ENCODE measurements around the gene PEAK1. TPM values are rescaled to one million over a fixed set of nuclear protein-coding genes. Genes with fewer than 3 reads are reported as not detected.
"Not testable (repeated sequence)": the region's sequence is repeated elsewhere in the genome, so short reads cannot be mapped to it uniquely, and the experiment has no call there.

The PEAK1 gene
- polyA plus RNA-seq, 2 of the 4 experiments (the other 2 are of a cell fraction), result 7.5 to 13.7 TPM

DNA sequence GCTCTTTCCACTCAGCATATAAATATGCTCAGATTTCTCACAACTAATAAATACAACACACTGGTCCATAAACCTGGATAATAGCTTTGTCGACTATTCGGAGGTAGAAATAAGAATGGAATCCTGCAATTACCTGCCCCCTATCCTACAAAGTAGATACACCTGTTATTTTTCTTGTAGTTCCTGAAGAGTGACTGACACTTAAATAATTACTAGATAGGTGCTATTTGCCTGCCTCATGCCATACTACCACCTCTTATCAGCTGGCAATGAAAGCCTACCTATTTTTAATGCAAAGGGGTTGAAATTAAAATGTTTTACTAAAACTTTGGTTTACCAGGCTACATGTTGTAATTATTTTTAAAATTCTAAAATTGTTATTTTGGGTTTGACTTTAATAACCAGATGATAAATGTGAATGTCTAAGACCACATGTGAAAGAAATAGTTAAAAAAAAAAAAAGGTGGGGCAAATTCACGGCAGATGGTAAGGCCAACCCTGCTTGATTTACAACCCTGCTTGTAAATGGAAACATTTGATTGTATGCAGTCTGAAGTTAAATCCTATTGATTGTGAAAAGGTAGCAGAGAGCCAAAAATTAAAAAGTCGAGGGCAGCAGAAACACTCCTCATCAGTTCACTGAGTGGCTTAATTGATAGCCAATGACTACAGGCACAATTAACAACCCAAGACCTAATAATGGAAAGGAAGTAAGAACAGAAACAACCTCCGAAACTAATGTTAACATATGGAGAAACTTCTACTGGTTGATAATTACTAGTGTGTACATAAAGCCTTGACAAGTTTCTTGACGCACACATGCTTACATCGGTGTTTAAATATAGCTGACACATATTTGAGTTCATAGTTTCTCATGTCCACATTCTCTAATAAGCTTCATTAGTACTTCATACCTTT lies 8.9 kb downstream of the PEAK1 start:
- POLR2A ChIA-PET, result no interaction called here
- H3K4me3 ChIP-seq, result no peak overlapping the region
- no peak for FAIRE-seq

DNA sequence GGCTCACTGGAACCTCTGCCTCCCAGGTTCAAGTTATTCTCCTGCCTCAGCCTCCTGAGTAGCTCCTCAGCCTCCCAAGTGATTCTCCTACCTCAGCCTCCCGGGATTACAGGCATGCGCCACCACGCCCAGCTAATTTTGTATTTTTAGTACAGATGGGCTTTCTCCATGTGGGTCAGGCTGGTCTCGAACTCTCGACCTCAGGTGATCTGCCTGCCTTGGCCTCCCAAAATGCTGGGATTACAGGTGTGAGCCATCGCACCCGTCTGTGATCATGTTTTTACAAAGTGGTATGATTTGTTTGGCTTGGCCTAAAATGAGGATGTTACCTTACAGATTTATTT lies 9.8 kb downstream of the PEAK1 start:
- WGBS (ENCODE audit: missing lambda C conversion rate), result 90% methylated on average over 7 of the region's 7 CpGs
- H3K27ac ChIP-seq; H3K4me3 ChIP-seq; DNase-seq (ENCODE audit: low read depth in 1 of 2, low spot score in 1 of 2); H3K4me1 ChIP-seq; FAIRE-seq; ATAC-seq; POLR2A ChIA-PET; H3K9me3 ChIP-seq; H3K4me2 ChIP-seq: not testable (repeated sequence)
- CTCF ChIA-PET, result interaction anchor here (0.6 to 1.6 kb wide), 4 partner anchors 9 to 87 kb away, joined by 3 to 5 read pairs (median 4); no protein-coding TSS in a partner anchor

More for the DNA sequence above, 8.9 kb downstream of the PEAK1 start:
- CTCF ChIA-PET, result interaction anchor here (0.6 to 1.6 kb wide), 5 partner anchors 8 to 953 kb away, joined by 3 to 5 read pairs (median 5); partner anchors contain the start of gene HMG20A
- TF ChIP-seq ESRRA (IDR thresholded peaks at IDR 0.05; ENCODE audit: borderline replicate concordance, low read length) (no peak), TP53 (CRISPR knock-in tag; IDR thresholded peaks at IDR 0.05) (no peak), GATA3 (IDR thresholded peaks at IDR 0.05; ENCODE audit: borderline replicate concordance) (no peak), CBX2 (IDR thresholded peaks at IDR 0.05; ENCODE audit: borderline replicate concordance, low read depth) (no peak), CHD4 (IDR thresholded peaks at IDR 0.05; ENCODE audit: borderline replicate concordance) (no peak), CBX8 (IDR thresholded peaks at IDR 0.05) (no peak), SMC3 (IDR thresholded peaks at IDR 0.05) (no peak), JUNB (IDR thresholded peaks at IDR 0.05) (no peak), HEYL (CRISPR knock-in tag; IDR thresholded peaks at IDR 0.05) (no peak), KDM1A (IDR thresholded peaks at IDR 0.05; ENCODE audit: low read depth) (no peak), NPAS2 (CRISPR knock-in tag; IDR thresholded peaks at IDR 0.05; ENCODE audit: borderline replicate concordance) (no peak), FOSB (CRISPR knock-in tag; IDR thresholded peaks at IDR 0.05) (no peak), HDAC2 (IDR thresholded peaks at IDR 0.05) (no peak), POLR2AphosphoS2 (conservative IDR thresholded peaks at IDR 0.05; ENCODE audit: low read length) (no peak), RFX5 (IDR thresholded peaks at IDR 0.05) (no peak)
- TF ChIP-seq, protein P1, sequence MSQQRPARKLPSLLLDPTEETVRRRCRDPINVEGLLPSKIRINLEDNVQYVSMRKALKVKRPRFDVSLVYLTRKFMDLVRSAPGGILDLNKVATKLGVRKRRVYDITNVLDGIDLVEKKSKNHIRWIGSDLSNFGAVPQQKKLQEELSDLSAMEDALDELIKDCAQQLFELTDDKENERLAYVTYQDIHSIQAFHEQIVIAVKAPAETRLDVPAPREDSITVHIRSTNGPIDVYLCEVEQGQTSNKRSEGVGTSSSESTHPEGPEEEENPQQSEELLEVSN (IDR thresholded peaks at IDR 0.05; ENCODE audit: borderline replicate concordance, low read depth), result no peak
- TF ChIP-seq, protein P2, sequence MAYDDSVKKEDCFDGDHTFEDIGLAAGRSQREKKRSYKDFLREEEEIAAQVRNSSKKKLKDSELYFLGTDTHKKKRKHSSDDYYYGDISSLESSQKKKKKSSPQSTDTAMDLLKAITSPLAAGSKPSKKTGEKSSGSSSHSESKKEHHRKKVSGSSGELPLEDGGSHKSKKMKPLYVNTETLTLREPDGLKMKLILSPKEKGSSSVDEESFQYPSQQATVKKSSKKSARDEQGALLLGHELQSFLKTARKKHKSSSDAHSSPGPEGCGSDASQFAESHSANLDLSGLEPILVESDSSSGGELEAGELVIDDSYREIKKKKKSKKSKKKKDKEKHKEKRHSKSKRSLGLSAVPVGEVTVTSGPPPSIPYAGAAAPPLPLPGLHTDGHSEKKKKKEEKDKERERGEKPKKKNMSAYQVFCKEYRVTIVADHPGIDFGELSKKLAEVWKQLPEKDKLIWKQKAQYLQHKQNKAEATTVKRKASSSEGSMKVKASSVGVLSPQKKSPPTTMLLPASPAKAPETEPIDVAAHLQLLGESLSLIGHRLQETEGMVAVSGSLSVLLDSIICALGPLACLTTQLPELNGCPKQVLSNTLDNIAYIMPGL (CRISPR knock-in tag; IDR thresholded peaks at IDR 0.05; ENCODE audit: borderline replicate concordance), result no peak
- TF ChIP-seq, protein P3, sequence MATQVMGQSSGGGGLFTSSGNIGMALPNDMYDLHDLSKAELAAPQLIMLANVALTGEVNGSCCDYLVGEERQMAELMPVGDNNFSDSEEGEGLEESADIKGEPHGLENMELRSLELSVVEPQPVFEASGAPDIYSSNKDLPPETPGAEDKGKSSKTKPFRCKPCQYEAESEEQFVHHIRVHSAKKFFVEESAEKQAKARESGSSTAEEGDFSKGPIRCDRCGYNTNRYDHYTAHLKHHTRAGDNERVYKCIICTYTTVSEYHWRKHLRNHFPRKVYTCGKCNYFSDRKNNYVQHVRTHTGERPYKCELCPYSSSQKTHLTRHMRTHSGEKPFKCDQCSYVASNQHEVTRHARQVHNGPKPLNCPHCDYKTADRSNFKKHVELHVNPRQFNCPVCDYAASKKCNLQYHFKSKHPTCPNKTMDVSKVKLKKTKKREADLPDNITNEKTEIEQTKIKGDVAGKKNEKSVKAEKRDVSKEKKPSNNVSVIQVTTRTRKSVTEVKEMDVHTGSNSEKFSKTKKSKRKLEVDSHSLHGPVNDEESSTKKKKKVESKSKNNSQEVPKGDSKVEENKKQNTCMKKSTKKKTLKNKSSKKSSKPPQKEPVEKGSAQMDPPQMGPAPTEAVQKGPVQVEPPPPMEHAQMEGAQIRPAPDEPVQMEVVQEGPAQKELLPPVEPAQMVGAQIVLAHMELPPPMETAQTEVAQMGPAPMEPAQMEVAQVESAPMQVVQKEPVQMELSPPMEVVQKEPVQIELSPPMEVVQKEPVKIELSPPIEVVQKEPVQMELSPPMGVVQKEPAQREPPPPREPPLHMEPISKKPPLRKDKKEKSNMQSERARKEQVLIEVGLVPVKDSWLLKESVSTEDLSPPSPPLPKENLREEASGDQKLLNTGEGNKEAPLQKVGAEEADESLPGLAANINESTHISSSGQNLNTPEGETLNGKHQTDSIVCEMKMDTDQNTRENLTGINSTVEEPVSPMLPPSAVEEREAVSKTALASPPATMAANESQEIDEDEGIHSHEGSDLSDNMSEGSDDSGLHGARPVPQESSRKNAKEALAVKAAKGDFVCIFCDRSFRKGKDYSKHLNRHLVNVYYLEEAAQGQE (IDR thresholded peaks at IDR 0.05), result no peak
- TF ChIP-seq, protein P4, sequence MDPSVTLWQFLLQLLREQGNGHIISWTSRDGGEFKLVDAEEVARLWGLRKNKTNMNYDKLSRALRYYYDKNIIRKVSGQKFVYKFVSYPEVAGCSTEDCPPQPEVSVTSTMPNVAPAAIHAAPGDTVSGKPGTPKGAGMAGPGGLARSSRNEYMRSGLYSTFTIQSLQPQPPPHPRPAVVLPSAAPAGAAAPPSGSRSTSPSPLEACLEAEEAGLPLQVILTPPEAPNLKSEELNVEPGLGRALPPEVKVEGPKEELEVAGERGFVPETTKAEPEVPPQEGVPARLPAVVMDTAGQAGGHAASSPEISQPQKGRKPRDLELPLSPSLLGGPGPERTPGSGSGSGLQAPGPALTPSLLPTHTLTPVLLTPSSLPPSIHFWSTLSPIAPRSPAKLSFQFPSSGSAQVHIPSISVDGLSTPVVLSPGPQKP (IDR thresholded peaks at IDR 0.05; ENCODE audit: low read depth, low read length), result no peak
- no peaks in the 10 kb centered on the region for H3K4me1 ChIP-seq
- WGBS (ENCODE audit: missing lambda C conversion rate), result 90% methylated on average over 7 of the region's 7 CpGs
- DNase-seq (ENCODE audit: low read depth in 1 of 2, low spot score in 1 of 2) (no peak), ATAC-seq (no peak)
- H3K9me3 ChIP-seq, result no peaks in the 10 kb centered on the region
- no peak overlapping the region for H3K4me2 ChIP-seq
- no peak overlapping the region for H3K27ac ChIP-seq

All from A549 (cell line).